LNCaP clone FGC (cell line): ENCODE data around the gene LILRA5.
"Not testable (repeated sequence)": the region's sequence is repeated elsewhere in the genome, so short reads cannot be mapped to it uniquely, and the experiment has no call there.

Source experiments
- DNase-seq: peaks from one replicate; pipeline ENCODE4 v3.0.0-alpha.2; 2011; ENCODE audit warnings: low read depth
- H3K4me3 ChIP-seq: 2 replicates; pipeline ENCODE4 v1.5.1; 2011; ENCODE audit warnings: mild to moderate bottlenecking, low read depth, low read length, control low read depth
- CTCF ChIP-seq: IDR thresholded peaks from 2 replicates; pipeline ENCODE4 v1.5.1; 2012; ENCODE audit warnings: mild to moderate bottlenecking; ENCODE audit not compliant: control insufficient read depth, insufficient read depth; ENCODE audit errors: extremely low read depth

LILRA5 gene

DNA sequence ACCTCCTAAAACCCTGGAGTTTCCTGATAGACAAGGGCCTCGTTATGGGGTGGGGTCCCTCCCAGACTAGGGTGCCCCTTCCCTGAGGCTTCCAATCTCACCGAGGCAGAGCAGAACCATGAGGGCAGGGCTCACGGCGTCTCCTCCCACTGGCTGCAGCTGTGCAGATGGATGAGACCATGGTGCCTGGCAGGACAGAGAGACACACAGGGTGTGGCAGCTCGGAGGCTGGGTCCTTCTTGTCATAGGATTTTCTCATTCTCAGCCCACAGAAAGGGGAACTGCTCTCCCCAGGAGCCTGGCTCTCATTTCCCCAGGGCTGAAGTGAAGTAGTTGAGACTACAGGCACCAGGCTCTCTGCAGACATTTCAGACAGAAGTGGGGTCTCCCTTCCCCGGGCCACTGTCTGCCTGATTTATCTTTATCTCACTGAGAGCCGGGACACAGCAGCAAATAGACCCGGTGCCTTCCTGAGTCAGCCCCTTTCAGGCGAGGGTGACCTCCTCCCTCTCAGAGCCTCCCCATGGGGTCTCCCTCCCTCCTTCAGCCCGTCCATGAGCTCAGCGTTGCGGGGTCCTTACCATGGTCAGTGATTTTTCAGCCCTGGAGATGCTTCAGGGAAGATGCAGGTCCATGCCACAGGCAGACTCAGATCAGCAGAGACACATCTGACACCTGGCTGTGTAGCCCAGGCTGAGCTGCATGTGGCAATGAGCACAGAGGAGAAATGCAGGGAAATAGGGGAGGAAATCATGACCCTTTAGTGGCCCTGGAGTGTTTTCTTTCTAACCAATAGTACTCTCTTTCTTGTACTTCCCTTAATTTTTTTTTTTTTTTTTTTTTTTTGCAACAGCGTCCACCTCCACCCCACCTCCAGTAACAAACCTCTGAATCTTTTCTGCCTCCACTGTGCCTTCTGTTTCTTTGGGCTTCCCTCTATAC, at the start of gene LILRA5:
Gene LILRA5 (minus strand): TSS at position 731 of the 942 bp plus-strand sequence. CDS start 147 bp downstream, at position 584.
- no peak within 1 kb of the TSS for H3K4me3 ChIP-seq
- TF ChIP-seq CTCF, result no peak
- DNase-seq, result no peak

DNA sequence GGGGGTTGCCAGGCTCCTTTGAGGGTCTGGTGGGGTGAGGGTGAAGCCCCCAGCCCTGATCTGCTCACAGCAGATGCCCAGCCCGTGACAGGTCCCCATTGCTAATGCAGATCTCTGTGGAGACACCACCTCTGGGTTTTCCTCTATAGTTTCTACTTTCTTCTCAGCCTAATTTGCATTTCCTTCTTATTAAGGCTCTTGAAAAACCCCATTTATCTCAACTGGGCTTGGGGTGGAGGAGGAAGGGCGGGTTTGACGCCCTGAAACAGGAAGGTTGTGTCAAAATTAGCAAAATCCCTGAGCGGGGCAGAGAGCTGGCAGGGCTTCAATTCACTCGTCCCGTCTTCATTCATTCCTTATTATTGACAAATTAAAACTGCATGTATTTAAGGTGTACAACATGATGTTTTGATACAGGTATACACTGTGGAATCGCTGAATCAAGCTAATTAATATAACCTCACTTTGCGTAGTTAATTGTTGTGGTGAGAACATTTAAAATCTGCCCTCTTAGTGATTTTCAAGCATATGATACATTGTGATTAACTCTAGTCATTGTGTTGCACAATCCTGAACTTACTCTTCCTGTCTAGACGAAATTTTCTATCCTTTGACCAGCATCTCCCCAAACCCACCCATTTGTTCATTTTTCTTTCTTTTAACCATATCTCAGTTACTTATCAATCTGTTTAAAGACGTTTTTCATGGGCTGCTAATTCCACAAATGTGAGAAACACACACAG, 48.9 kb upstream of the LILRA5 start:
- H3K4me3 ChIP-seq, result not testable (repeated sequence)

DNA sequence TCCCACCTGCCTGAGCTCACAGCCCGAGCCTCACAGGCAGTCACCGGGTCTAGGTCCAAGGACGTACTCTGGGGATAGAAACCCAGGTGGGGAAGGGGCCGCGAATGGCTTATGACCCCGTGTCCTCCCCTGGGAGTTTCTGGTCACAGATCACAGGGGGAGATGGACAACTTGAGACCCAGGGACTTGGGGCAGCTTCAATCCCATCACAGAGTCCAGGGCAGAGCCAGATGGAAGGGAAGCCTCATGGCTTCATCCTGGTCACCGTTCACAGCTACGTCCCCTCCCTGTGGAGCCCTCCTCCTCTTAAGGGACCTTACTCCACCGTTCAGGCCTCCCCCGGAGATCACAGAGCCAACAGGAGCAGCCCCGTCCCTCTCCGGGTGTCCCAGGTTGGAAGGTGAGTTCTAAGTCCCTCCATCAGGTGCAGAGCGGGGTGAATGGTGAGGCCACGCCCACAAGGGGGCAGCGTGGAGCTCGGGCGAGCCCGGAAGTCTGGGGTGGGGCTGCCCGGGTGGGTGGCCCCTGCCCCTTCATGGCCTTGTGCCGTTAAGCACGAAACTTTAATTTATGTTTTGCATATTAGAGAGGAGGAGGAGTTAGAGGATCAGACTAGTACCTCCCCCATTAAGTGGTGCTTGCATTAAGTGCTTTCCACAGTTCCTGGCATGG, 46.3 kb upstream of the LILRA5 start:
- DNase-seq, H3K4me3 ChIP-seq: not testable (repeated sequence)
- TF ChIP-seq CTCF, result peak; percentile 32

More for the DNA sequence above, 48.9 kb upstream of the LILRA5 start:
- not testable (repeated sequence) for DNase-seq

DNA sequence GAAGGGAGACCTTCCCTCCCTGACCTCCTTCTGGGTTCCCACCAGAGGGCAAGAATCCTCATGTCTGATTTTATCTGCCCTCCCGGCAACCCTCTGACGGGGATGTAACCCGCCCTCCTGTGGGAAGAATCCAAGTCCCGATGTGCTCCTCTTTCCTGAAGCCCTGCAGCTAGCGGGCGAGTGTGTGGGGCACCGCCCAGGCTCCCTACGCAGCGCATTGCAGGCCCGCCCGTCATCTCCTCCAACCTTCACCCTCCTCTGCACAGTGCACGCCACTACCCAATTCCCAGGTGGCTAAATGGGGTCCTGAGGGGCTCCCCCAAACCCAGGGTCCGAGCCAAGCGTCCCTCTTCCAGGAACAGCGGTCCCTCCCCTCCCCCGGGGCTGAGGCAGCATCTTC, 44.4 kb upstream of the LILRA5 start:
- DNase-seq, result no peak
- TF ChIP-seq CTCF, result no peak
- H3K4me3 ChIP-seq, result no peak overlapping the region

GRCh38 chr19:54356444-54357056, 43.6 kb upstream of the LILRA5 start:
- no peak for DNase-seq
- H3K4me3 ChIP-seq, result no peak overlapping the region
- TF ChIP-seq CTCF, result no peak

DNA sequence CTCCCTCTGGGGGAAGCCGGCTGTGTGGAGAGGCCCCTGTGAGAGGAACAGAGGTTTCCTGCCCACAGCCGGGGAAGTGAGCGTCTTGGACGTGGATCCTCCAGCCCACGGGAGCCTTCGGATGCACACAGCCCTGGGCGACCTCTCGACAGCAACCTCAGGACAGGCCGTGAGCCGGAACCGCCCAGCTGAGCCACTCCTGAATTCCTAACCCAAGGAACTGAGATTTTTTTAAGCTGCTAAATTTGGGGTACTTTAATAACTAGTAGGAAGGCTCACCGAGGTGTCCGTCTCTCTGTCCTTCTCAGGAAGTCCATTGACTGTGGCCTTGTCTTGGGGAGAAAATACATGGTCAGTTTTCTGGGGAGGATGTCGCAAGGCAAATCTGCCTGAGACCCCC, 42.7 kb upstream of the LILRA5 start:
- no peak for TF ChIP-seq CTCF
- H3K4me3 ChIP-seq, result no peak overlapping the region

GRCh38 chr19:54354761-54355160, 41.8 kb upstream of the LILRA5 start:
- TF ChIP-seq CTCF, result no peak
- no peak overlapping the region for H3K4me3 ChIP-seq

More for the DNA sequence above, 42.7 kb upstream of the LILRA5 start:
- DNase-seq, result no peak

More at GRCh38 chr19:54354761-54355160, 41.8 kb upstream of the LILRA5 start:
- no peak for DNase-seq
